Measurements from ENCODE around the gene TENT5C.

DNA sequence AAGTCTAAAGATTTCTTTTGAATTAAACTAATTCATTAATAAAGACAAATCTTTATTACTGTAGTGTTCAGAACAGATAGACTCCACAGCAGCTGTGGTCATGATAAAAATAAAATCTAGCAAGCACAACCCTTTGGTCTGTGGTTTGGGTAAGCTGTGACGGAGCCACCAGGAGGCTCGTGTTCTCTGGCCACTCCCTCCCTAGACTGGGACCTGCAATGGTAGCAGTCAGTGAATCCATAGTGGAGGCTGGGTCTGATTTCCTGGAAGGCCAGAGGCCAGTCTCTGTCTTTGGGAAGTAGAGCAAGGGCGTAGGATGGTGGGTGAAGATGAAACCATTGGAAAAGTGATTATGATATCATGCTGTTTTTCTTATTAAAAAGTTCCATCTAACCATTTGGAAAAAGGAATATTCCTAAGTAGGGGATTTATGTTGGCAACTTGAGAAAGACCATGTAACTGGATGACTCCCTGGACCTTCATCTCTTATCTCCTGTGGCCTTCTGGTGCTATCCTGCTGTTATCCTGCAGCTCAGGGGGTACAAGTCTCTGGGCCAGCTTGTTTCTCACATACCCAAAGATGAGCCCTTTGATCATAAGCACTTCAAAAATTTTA is 39.0 kb downstream of the TENT5C start:
- TF ChIP-seq POLR2A (IDR thresholded peaks at IDR 0.05): no peak
- TF ChIP-seq, protein P1, sequence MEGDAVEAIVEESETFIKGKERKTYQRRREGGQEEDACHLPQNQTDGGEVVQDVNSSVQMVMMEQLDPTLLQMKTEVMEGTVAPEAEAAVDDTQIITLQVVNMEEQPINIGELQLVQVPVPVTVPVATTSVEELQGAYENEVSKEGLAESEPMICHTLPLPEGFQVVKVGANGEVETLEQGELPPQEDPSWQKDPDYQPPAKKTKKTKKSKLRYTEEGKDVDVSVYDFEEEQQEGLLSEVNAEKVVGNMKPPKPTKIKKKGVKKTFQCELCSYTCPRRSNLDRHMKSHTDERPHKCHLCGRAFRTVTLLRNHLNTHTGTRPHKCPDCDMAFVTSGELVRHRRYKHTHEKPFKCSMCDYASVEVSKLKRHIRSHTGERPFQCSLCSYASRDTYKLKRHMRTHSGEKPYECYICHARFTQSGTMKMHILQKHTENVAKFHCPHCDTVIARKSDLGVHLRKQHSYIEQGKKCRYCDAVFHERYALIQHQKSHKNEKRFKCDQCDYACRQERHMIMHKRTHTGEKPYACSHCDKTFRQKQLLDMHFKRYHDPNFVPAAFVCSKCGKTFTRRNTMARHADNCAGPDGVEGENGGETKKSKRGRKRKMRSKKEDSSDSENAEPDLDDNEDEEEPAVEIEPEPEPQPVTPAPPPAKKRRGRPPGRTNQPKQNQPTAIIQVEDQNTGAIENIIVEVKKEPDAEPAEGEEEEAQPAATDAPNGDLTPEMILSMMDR (IDR thresholded peaks at IDR 0.05): no peak
